HFFc6 (cell line): Measurements from ENCODE around the gene CHKB. TPM values are rescaled to one million over a fixed set of nuclear protein-coding genes. Genes with fewer than 3 reads are reported as not detected.

Source experiments
- DNase-seq: peaks from one replicate; pipeline ENCODE4 v3.0.0-alpha.2; 2018
- H3K27ac Mint-ChIP-seq: 2 replicates; pipeline ENCODE4 v1.8.0; 2020; ENCODE audit warnings: mild to moderate bottlenecking, mixed read lengths
- H3K27me3 Mint-ChIP-seq: 2 replicates; pipeline ENCODE4 v1.8.0; 2021; ENCODE audit warnings: mild to moderate bottlenecking, moderate library complexity, mixed read lengths; ENCODE audit not compliant: insufficient read depth
- H3K36me3 Mint-ChIP-seq: 2 replicates; pipeline ENCODE4 v1.8.0; 2021; ENCODE audit warnings: low read depth, mixed read lengths
- H3K4me1 Mint-ChIP-seq: 2 replicates; pipeline ENCODE4 v1.8.0; 2020; ENCODE audit warnings: low read depth, mixed read lengths
- H3K4me3 Mint-ChIP-seq: 2 replicates; pipeline ENCODE4 v1.8.0; 2020; ENCODE audit warnings: mild to moderate bottlenecking, moderate library complexity, mixed read lengths
- H3K9me3 Mint-ChIP-seq: 2 replicates; pipeline ENCODE4 v1.8.0; 2020; ENCODE audit warnings: mild to moderate bottlenecking, mixed read lengths
- total RNA-seq, 6 experiments: library from RNA; stranded (reverse); fragmentation: NEBNext Ultra II Directional; extraction: Animal tissue kit (Norgen Biotek cat#: 25700); gene quantifications; 2 replicates in 1 of 6; 3 replicates in 5 of 6; pipeline ENCODE4 v1.2.3, GENCODE V29; 2021
- TF ChIP-seq, protein P1 (sequence below): fragments of 200-600 bp; sonication (generic); IDR thresholded peaks from 2 replicates; pipeline ENCODE4 v1.5.0; 2021; ENCODE audit warnings: antibody characterized with exemption, mild to moderate bottlenecking

CHKB gene
- total RNA-seq, 6 experiments from 2014 or later = 21.1 to 26.2 (median 25.2) TPM

DNA sequence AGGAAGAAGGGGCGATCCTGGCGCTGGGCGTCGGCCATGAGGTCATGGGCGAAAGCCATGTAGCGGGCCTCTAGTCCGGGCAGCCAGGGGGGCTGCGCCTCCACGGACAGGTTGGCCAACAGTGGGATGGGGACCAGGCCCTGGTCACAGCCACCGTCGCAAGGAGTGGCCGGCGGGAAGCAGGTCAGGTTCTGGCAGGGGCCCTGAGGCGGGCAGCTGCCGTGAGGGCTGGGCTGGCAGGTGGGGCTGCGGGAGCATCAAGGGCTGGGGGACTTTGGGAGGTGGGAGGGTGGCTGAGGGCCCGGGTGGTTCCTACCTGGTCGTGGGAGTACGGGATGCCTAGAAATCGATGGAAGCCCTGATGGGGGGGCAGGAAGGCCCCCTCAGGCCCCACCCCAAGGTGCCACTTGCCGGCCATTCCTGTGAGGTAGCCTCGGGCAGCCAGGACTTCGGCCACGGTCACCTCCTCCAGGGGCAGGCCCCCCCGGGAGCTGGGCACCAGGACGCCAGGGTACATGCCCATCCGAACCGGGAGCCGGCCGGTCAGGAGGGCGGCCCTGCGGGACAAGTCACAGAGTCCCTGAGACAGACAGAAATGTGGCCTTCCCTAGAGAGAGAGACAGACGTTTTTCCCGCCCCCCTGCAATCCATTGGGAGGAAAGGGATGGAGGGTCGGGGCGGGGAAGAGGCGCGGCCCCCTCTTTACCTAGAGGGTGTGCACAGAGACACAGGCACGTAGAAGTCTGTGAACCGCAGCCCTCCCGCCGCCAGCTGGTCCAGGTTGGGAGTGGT lies 44.4 kb upstream of the CHKB start:
- TF ChIP-seq, protein P1, sequence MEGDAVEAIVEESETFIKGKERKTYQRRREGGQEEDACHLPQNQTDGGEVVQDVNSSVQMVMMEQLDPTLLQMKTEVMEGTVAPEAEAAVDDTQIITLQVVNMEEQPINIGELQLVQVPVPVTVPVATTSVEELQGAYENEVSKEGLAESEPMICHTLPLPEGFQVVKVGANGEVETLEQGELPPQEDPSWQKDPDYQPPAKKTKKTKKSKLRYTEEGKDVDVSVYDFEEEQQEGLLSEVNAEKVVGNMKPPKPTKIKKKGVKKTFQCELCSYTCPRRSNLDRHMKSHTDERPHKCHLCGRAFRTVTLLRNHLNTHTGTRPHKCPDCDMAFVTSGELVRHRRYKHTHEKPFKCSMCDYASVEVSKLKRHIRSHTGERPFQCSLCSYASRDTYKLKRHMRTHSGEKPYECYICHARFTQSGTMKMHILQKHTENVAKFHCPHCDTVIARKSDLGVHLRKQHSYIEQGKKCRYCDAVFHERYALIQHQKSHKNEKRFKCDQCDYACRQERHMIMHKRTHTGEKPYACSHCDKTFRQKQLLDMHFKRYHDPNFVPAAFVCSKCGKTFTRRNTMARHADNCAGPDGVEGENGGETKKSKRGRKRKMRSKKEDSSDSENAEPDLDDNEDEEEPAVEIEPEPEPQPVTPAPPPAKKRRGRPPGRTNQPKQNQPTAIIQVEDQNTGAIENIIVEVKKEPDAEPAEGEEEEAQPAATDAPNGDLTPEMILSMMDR = no peak
- H3K4me3 Mint-ChIP-seq = peak overlapping the region; percentile 84
- H3K27me3 Mint-ChIP-seq = peaks cover 2% of the 10 kb centered on the region
- H3K4me1 Mint-ChIP-seq = peaks cover 17% of the 10 kb centered on the region
- no peaks in the 10 kb centered on the region for H3K9me3 Mint-ChIP-seq
- no peak for DNase-seq
- no peaks in the 10 kb centered on the region for H3K36me3 Mint-ChIP-seq
- no peak overlapping the region for H3K27ac Mint-ChIP-seq

DNA sequence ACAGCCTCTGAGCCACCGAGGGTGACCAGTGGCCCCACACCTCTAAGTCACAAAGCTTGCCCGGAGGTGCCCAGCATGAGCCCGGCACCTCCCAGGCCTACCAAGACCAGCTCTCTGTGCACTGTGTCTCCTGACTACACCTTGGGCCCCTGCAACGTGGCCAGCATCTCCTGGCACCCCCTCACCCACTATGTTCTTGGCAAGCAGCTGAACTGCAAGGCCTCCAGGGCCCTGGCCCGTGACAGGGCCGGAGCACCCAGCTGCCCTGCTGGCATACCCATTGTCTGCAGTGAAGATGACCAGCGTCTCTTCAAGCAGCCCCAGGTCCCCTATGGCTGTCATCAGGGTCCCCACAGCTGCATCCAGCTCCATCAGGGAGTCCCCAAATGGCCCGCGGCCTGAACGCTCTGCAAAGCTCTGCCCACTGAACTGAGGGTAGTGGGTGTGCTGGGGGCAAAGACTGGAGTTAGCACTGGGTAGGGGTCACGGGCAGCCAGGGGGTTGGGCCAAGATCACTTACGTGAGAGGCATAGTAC lies 43.7 kb upstream of the CHKB start:
- DNase-seq = no peak
- no peak overlapping the region for H3K27ac Mint-ChIP-seq
- no peaks in the 10 kb centered on the region for H3K9me3 Mint-ChIP-seq
- H3K27me3 Mint-ChIP-seq = peaks cover 2% of the 10 kb centered on the region
- peak overlapping the region; percentile 61 for H3K4me3 Mint-ChIP-seq
- peaks cover 24% of the 10 kb centered on the region for H3K4me1 Mint-ChIP-seq
- no peaks in the 10 kb centered on the region for H3K36me3 Mint-ChIP-seq
- TF ChIP-seq, protein P1 = no peak

DNA sequence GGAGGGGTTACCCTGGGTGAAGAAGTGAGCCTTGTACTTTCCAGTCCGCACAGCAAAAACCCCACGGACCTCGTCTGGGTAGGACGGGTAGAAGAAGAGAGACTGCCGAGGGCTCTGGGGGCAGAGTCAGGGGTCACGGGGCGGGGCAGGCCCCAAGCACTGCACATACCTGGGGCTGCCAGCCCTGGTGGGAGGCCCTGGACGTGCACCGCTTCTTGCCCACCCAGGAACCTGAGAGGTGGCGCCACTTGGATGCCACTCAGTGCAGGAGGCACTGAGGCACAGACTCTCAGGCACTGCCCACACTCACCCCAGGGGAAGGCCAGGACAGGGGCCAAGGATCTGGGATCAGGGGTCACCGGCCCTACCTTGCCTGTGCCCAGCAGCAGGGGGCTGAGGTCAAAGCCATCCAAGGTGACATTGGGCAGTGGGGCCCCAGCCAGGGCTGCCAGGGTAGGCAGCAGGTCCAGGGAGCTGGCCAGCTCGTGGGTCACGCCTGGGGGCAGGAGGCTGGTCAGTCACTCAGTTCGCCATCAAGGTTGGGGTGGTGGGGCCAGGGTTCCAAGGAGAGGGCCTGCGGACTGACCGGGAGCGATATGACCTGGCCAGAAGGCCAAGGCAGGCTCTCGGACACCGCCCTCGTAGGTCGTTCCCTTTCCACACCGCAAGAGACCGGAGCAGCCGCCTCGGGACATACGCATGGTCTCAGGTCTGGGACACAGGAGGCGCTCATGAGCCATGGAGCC lies 43.1 kb upstream of the CHKB start:
- peaks cover 30% of the 10 kb centered on the region for H3K4me1 Mint-ChIP-seq

DNA sequence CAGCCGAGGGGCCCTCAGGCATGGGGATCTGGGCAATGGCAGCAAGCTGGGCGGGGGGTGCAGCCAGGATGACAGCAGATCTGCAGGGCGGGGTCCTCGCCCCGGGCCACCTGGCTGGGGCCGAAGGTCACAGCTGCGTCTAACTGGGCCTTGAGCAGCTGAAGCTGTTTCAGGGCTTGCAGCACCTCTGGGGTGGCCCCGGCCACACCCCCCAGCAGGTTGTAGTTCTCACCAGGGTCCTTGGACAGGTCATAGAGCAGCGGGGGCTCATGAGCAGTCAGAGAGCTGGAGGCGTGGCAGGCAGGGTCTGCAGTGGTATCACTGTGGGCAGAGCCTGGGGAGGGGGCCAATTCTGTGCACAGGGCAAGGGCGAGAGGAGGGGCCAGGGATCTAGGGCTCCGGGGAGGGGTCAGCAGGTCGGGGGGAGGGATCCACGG lies 42.5 kb upstream of the CHKB start:
- Mint-ChIP-seq H3K4me1 (peaks cover 31% of the 10 kb centered on the region), H3K27ac (no peak overlapping the region), H3K36me3 (no peaks in the 10 kb centered on the region)

More for the DNA sequence above, 43.1 kb upstream of the CHKB start:
- no peak overlapping the region for H3K4me3 Mint-ChIP-seq
- no peak overlapping the region for H3K27ac Mint-ChIP-seq
- H3K9me3 Mint-ChIP-seq = no peaks in the 10 kb centered on the region
- peaks cover 2% of the 10 kb centered on the region for H3K27me3 Mint-ChIP-seq
- DNase-seq = no peak
- H3K36me3 Mint-ChIP-seq = no peaks in the 10 kb centered on the region
- TF ChIP-seq, protein P1 = peak; percentile 41; the same call in 1 of the 2 replicates

More for the DNA sequence above, 42.5 kb upstream of the CHKB start:
- H3K27me3 Mint-ChIP-seq = peaks cover 2% of the 10 kb centered on the region
- DNase-seq = no peak
- no peak overlapping the region for H3K4me3 Mint-ChIP-seq
- H3K9me3 Mint-ChIP-seq = no peaks in the 10 kb centered on the region
- TF ChIP-seq, protein P1 = no peak
